Caco-2 (cell line): Measurements from ENCODE around the gene MOXD1. TPM values are rescaled to one million over a fixed set of nuclear protein-coding genes. Genes with fewer than 3 reads are reported as not detected.

ENCODE experiments used
- BruUV-seq: library from RNA; stranded (reverse); fragments of 400-500 nt; replicated peaks from 2 replicates; lab custom pipeline; 2021; lab: Mats Ljungman, UMichigan
- CTCF ChIA-PET: fragments of 300-600 bp; sonication (Branson Sonifier 250); formaldehyde crosslinking; loops from one replicate; lab custom pipeline; 2022; ENCODE audit warnings: antibody characterized with exemption; lab: Charles Lee
- POLR2A ChIA-PET: fragments of 300-600 bp; sonication (Branson Sonifier 250); formaldehyde crosslinking; loops from one replicate; lab custom pipeline; 2022; ENCODE audit warnings: antibody characterized with exemption; lab: Charles Lee
- DNase-seq, 2 experiments: peaks; one replicate each; pipeline versions ENCODE4 v3.0.0 to v3.0.0-alpha.2; 2020 to 2022
- H3K27me3 ChIP-seq: replicated peaks from 2 replicates; pipeline ENCODE4 v1.6.0; 2011; ENCODE audit warnings: low read length; ENCODE audit not compliant: control insufficient read depth, insufficient read depth
- H3K36me3 ChIP-seq: 2 replicates; pipeline ENCODE4 v1.5.1; 2011; ENCODE audit warnings: low read length; ENCODE audit not compliant: control insufficient read depth, insufficient read depth
- H3K4me1 ChIP-seq: fragments of 250-450 bp; sonication (Bioruptor Pico); 2 replicates; pipeline ENCODE4 v1.5.1; 2020; ENCODE audit warnings: mild to moderate bottlenecking
- H3K4me3 ChIP-seq: 2 replicates; pipeline ENCODE4 v1.5.1; 2011; ENCODE audit warnings: low read depth, mild to moderate bottlenecking, control low read depth, low read length
- H3K9me3 ChIP-seq: fragments of 250-450 bp; sonication (Bioruptor Pico); 2 replicates; pipeline ENCODE4 v1.5.1; 2020; ENCODE audit warnings: mild to moderate bottlenecking, moderate library complexity
- H3K27ac Mint-ChIP-seq: one replicate; pipeline ENCODE4 v1.8.0; 2022; ENCODE audit warnings: mixed read lengths; ENCODE audit not compliant: unreplicated experiment
- H3K27me3 Mint-ChIP-seq: one replicate; pipeline ENCODE4 v1.8.0; 2022; ENCODE audit warnings: mixed read lengths; ENCODE audit not compliant: insufficient read depth, unreplicated experiment
- H3K36me3 Mint-ChIP-seq: one replicate; pipeline ENCODE4 v1.8.0; 2022; ENCODE audit warnings: mild to moderate bottlenecking, mixed read lengths; ENCODE audit not compliant: insufficient read depth, unreplicated experiment
- H3K4me1 Mint-ChIP-seq: one replicate; pipeline ENCODE4 v1.8.0; 2022; ENCODE audit warnings: low read depth, mixed read lengths; ENCODE audit not compliant: unreplicated experiment
- H3K4me3 Mint-ChIP-seq: one replicate; pipeline ENCODE4 v1.8.0; 2022; ENCODE audit warnings: mild to moderate bottlenecking, moderate library complexity, mixed read lengths; ENCODE audit not compliant: unreplicated experiment
- H3K9me3 Mint-ChIP-seq: one replicate; pipeline ENCODE4 v1.8.0; 2022; ENCODE audit warnings: mixed read lengths; ENCODE audit not compliant: unreplicated experiment
- intact Hi-C: fragments of 100-400 bp; cut with micrococcal nuclease; formaldehyde crosslinking; loops from one replicate; pipeline ENCODE4 v1.10.0; 2022; ENCODE audit not compliant: unreplicated experiment
- total RNA-seq: library from RNA; stranded (reverse); gene quantifications from 2 replicates; pipeline ENCODE4 v1.2.3, GENCODE V29; 2022
- TF ChIP-seq, protein P1 (sequence below), 2 experiments: fragments of 200-600 bp in 1 of 2; IDR thresholded peaks; 1 replicate in 1 of 2; 2 replicates in 1 of 2; pipeline versions ENCODE4 v1.5.1 to v1.8.0; 2011 to 2022; ENCODE audit warnings: antibody characterized with exemption in 1 of 2, control low read depth in 1 of 2, inconsistent platforms in 1 of 2, low read depth in 1 of 2, low read length in 1 of 2, mild to moderate bottlenecking in 1 of 2, moderate library complexity in 1 of 2; ENCODE audit not compliant: insufficient read depth in 1 of 2, severe bottlenecking in 1 of 2, unreplicated experiment in 1 of 2

MOXD1 gene
- total RNA-seq, 1 experiment from 2014 or later: 0.09 TPM

GRCh38 chr6:132445201-132445951 lies 44.1 kb upstream of the MOXD1 start:
- BruUV-seq: no TSS peak
- intact Hi-C loops: no loop called here
- no peak overlapping the region for H3K4me3 Mint-ChIP-seq
- no peaks in the 10 kb centered on the region for H3K36me3 Mint-ChIP-seq
- TF ChIP-seq, protein P1, sequence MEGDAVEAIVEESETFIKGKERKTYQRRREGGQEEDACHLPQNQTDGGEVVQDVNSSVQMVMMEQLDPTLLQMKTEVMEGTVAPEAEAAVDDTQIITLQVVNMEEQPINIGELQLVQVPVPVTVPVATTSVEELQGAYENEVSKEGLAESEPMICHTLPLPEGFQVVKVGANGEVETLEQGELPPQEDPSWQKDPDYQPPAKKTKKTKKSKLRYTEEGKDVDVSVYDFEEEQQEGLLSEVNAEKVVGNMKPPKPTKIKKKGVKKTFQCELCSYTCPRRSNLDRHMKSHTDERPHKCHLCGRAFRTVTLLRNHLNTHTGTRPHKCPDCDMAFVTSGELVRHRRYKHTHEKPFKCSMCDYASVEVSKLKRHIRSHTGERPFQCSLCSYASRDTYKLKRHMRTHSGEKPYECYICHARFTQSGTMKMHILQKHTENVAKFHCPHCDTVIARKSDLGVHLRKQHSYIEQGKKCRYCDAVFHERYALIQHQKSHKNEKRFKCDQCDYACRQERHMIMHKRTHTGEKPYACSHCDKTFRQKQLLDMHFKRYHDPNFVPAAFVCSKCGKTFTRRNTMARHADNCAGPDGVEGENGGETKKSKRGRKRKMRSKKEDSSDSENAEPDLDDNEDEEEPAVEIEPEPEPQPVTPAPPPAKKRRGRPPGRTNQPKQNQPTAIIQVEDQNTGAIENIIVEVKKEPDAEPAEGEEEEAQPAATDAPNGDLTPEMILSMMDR (IDR thresholded peaks at IDR 0.05; ENCODE audit: insufficient read depth in 1 of 2, low read depth in 1 of 2, low read length in 1 of 2, severe bottlenecking in 1 of 2, unreplicated experiment in 1 of 2): no peak
- no peaks in the 10 kb centered on the region for H3K4me1 Mint-ChIP-seq
- H3K27me3 ChIP-seq: no peaks in the 10 kb centered on the region
- peaks cover 18% of the 10 kb centered on the region for H3K9me3 Mint-ChIP-seq
- no peaks in the 10 kb centered on the region for H3K4me1 ChIP-seq
- H3K9me3 ChIP-seq: 0 out of 2 replicates have a peak, but pooled peaks cover 4% of the 10 kb centered on the region
- CTCF ChIA-PET: interaction anchor here (0.5 kb wide), 1 partner anchor 353 kb away, joined by 4 read pairs; the partner anchor contains the start of gene SLC18B1
- no peak overlapping the region for H3K4me3 ChIP-seq
- no peaks in the 10 kb centered on the region for H3K27me3 Mint-ChIP-seq
- no peak overlapping the region for H3K27ac Mint-ChIP-seq
- DNase-seq: no peak
- POLR2A ChIA-PET: no interaction called here
- no peaks in the 10 kb centered on the region for H3K36me3 ChIP-seq

DNA sequence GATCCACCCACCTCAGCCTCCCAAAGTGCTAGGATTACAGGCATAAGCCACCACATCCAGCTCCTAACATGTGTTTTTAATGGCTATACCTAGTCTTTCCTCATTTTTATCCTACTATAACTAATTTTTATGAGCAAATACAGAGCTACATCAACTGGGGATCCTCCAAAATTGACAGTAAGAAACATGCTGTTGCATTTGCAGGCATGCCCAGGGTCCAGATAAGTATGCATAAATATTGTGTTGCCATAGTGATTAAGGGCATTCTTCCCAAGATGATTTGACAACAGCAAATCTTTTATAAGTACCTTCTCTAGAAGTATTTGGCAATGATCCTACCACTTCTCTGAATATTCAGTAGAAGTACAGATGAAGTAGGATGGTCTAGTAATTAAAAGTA lies 41.9 kb upstream of the MOXD1 start:
- Mint-ChIP-seq H3K27ac (no peak overlapping the region), H3K27me3 (no peaks in the 10 kb centered on the region), H3K36me3 (no peaks in the 10 kb centered on the region), H3K4me1 (no peaks in the 10 kb centered on the region), H3K9me3 (peaks cover 18% of the 10 kb centered on the region), H3K4me3 (no peak overlapping the region)
- no TSS peak for BruUV-seq
- intact Hi-C loops: no loop called here
- Histone ChIP-seq H3K27me3 (no peaks in the 10 kb centered on the region), H3K9me3 (0 out of 2 replicates have a peak, but pooled peaks cover 4% of the 10 kb centered on the region), H3K4me3 (no peak overlapping the region), H3K4me1 (no peaks in the 10 kb centered on the region), H3K36me3 (no peaks in the 10 kb centered on the region)
- TF ChIP-seq, protein P1 (IDR thresholded peaks at IDR 0.05; ENCODE audit: insufficient read depth in 1 of 2, low read depth in 1 of 2, low read length in 1 of 2, severe bottlenecking in 1 of 2, unreplicated experiment in 1 of 2): no peak
- ChIA-PET POLR2A (no interaction called here), CTCF (no interaction called here)
- no peak for DNase-seq

DNA sequence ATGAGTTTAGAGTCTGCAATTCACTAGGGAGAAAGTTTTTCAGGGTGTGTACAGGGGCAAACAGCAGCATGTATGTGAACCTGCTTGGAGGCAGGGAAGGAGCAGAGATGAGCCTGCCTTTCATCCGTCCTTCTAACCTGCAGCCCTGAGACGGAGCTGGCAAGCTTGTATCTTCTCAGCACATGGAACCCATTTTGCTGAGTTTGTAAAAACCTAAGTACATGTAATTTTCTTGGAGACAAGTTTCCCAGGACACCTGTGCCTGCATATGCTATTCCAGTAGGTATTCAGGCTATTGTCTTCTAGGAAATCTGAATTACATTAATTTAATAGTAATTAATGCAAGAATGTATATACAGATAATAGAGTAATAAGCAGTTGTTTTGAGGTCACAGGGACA lies 28.8 kb upstream of the MOXD1 start:
- Histone ChIP-seq H3K27me3 (no peaks in the 10 kb centered on the region), H3K4me1 (no peaks in the 10 kb centered on the region), H3K9me3 (no peaks in the 10 kb centered on the region), H3K36me3 (no peaks in the 10 kb centered on the region), H3K4me3 (no peak overlapping the region)
- intact Hi-C loops: no loop called here
- Mint-ChIP-seq H3K4me1 (no peaks in the 10 kb centered on the region), H3K4me3 (no peak overlapping the region), H3K36me3 (no peaks in the 10 kb centered on the region), H3K27ac (no peak overlapping the region), H3K9me3 (no peaks in the 10 kb centered on the region), H3K27me3 (peaks cover 12% of the 10 kb centered on the region)
- POLR2A ChIA-PET: no interaction called here
- CTCF ChIA-PET: no interaction called here
- DNase-seq: no peak
- TF ChIP-seq, protein P1 (IDR thresholded peaks at IDR 0.05; ENCODE audit: insufficient read depth in 1 of 2, low read depth in 1 of 2, low read length in 1 of 2, severe bottlenecking in 1 of 2, unreplicated experiment in 1 of 2): no peak
- BruUV-seq: no TSS peak
